ENCODE results near the gene L2HGDH.

GRCh38 chr14:50344876-50345563, 33.0 kb upstream of the L2HGDH start:
- TF ChIP-seq CBX1 (IDR thresholded peaks at IDR 0.05; ENCODE audit: low read depth) (no peak), KDM4B (IDR thresholded peaks at IDR 0.05; ENCODE audit: borderline replicate concordance in 2 of 2, low read depth in 1 of 2) (no peak), CC2D1A (IDR thresholded peaks at IDR 0.05) (no peak), FOSL1 (tag; conservative IDR thresholded peaks at IDR 0.05) (no peak), BACH1 (tag; IDR thresholded peaks at IDR 0.05) (no peak), EHMT2 (IDR thresholded peaks at IDR 0.05) (no peak), BRCA1 (IDR thresholded peaks at IDR 0.05) (no peak), BRCA1 (CRISPR knock-in tag; IDR thresholded peaks at IDR 0.05) (no peak), CTCF (IDR thresholded peaks at IDR 0.05 in 2 of 3, conservative IDR thresholded peaks at IDR 0.05 in 1 of 3; ENCODE audit: insufficient read depth in 2 of 3, low read depth in 1 of 3, low read length in 3 of 3) (no peak), CTBP1 (IDR thresholded peaks at IDR 0.05; ENCODE audit: borderline replicate concordance) (no peak), TCF3 (CRISPR knock-in tag; IDR thresholded peaks at IDR 0.05) (no peak)
- TF ChIP-seq, protein P1, sequence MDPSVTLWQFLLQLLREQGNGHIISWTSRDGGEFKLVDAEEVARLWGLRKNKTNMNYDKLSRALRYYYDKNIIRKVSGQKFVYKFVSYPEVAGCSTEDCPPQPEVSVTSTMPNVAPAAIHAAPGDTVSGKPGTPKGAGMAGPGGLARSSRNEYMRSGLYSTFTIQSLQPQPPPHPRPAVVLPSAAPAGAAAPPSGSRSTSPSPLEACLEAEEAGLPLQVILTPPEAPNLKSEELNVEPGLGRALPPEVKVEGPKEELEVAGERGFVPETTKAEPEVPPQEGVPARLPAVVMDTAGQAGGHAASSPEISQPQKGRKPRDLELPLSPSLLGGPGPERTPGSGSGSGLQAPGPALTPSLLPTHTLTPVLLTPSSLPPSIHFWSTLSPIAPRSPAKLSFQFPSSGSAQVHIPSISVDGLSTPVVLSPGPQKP (CRISPR knock-in tag; IDR thresholded peaks at IDR 0.05) = no peak
